Kidney glomerular epithelial cell (primary cell): ENCODE data around the gene STK10.

Experiments
- DNase-seq: peaks from one replicate; lab custom pipeline; 2025; lab: John Stamatoyannopoulos, UW

Gene STK10

GRCh38 chr5:172007175-172008110 is 180.6 kb downstream of the STK10 start:
- DNase-seq = peak; percentile 12

- DNase-seq = peak; percentile 92
Measured at GRCh38 chr5:172006321-172007174, 181.5 kb downstream of the STK10 start, which contains the start of gene FBXW11. TSS of gene FBXW11 (minus strand) at chr5:172006638. CDS start at chr5:172006502, 136 bp downstream.

- no peak for DNase-seq
Measured at GRCh38 chr5:172005708-172006320, 182.2 kb downstream of the STK10 start.

- DNase-seq = no peak
Measured at GRCh38 chr5:172004824-172005237, 183.2 kb downstream of the STK10 start.

DNA sequence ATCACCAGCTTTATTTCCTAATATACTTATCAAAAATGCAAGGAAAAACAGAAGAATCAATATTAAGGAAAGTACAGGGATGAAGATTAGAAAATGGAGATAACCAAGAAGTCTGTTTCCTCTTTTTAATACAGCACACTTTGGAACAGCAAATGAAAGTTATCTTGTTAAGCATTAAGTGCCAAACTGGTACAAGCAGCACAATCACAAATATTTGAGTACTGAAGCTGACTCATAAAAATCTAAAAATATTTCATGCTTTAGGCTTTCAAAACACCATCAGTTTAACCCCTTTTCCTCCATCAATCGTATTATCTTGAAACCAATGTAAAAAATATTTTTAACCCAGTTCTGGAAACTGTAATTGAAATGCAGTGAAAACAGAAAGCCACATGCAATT is 184.3 kb downstream of the STK10 start:
- DNase-seq = no peak

GRCh38 chr5:172002840-172003512 is 185.0 kb downstream of the STK10 start:
- no peak for DNase-seq

DNA sequence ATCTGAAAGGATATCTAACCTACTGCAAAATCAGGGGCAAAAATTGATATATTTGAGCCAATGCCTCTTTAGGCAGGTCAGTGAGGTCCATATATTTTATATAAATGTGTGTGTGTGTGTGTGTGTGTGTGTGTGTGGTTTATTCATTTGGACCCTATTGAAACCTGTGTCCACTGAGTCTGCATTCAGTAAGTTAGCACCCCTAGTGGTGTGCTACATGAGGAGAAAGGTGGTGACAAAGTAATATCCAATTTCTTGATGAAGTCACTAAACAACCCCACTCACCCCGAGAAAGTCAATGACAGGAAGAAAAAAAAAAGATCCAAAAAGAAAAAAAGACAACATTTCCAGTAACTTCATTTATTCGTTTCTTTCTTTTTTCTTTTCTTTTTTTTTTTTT is 185.7 kb downstream of the STK10 start:
- peak; percentile 17 for DNase-seq

- DNase-seq = peak; percentile 50
Measured at GRCh38 chr5:171999877-172000276, 188.1 kb downstream of the STK10 start.

- no peak for DNase-seq
Measured at GRCh38 chr5:171999100-171999499, 188.9 kb downstream of the STK10 start.

DNA sequence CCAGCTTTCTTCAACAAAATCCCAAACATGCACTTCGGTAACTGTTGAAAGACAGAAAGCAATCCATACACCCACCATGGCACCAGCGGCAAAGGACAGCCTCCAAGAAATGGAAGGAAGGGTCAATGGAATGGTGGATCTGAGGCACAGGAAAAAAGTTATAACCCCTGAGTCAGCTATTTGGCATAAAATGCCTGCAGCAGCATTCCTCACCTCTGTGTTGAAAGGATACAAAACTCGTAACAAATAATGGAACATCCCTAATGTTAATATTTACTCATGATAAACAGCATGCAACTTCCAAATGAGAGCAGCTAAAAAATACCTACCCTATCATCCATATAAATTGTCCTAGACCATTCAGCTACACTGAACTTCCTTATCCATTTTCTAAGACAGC is 191.0 kb downstream of the STK10 start:
- DNase-seq = no peak

- DNase-seq = no peak
Measured at GRCh38 chr5:171992813-171993212, 195.2 kb downstream of the STK10 start.

- DNase-seq = no peak
Measured at GRCh38 chr5:171992305-171992704, 195.7 kb downstream of the STK10 start.
